CD4-positive, alpha-beta T cell treated with Interleukin-17A for 4 hours (primary cell): ENCODE results near the gene HTR3B.

Source experiments
- DNase-seq: peaks from one replicate; pipeline ENCODE4 v3.0.0-alpha.2; 2020; ENCODE audit warnings: mixed read lengths

Gene HTR3B

GRCh38 chr11:113992459-113993110 is 88.0 kb downstream of the HTR3B start:
- no peak for DNase-seq

- peak; percentile 51 for DNase-seq
Measured at GRCh38 chr11:113994077-113994954, 89.7 kb downstream of the HTR3B start.
